Stimulated activated CD4-positive, alpha-beta T cell treated with anti-CD3 and anti-CD28 coated beads, TNF-alpha, amount 100 ng/mL, for 24 hours (primary cell): ENCODE results near the gene IFITM5.

ENCODE experiments used
- DNase-seq, 3 experiments: peaks; one replicate each; pipeline ENCODE4 v3.0.0-alpha.2; 2020; ENCODE audit warnings: low read depth in 3 of 3

The IFITM5 gene

GRCh38 chr11:267491-267994 is 31.8 kb downstream of the IFITM5 start:
- peak in 1 of 3 experiments; percentile 56 for DNase-seq

- no peak for DNase-seq
These were observed 32.5 kb downstream of the IFITM5 start for GRCh38 chr11:266676-267439.

DNA sequence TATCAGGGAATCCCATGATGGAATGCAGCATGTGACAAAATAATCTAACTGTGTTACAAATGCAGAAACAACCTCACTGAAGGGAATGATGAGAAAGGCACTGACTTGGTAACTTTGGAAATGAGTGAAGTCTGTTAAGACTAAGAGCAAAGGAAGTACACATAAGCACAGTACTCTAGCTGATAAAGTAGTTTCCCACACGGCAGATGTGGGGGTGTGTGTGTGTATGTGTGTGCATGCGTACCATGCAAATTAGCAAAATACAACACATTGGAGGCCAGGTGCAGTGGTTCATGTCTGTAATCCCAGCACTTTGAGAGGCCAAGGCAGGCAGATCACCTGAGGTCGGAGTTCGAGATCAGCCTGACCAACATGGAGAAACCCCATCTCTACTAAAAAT is 37.7 kb downstream of the IFITM5 start:
- no peak for DNase-seq

DNA sequence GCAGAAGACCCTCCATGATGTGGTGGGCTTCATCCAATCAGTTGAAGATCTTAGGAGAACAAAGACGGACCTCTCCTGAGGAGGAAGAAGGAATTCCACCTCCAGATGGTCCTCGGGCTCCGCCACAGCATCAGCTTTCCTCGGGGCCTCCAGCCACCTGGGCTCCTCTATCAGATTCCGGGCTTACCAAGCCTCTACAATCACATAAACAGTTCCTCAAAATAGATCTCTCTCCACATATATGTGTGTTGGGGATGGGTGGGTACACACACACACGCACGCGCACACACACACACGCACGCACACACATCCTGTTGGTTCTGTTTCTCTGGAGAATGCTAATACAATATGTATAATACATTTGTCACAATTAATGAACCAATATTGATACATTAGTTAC is 39.9 kb downstream of the IFITM5 start:
- DNase-seq: no peak

GRCh38 chr11:257766-258493 is 41.4 kb downstream of the IFITM5 start:
- no peak for DNase-seq

DNA sequence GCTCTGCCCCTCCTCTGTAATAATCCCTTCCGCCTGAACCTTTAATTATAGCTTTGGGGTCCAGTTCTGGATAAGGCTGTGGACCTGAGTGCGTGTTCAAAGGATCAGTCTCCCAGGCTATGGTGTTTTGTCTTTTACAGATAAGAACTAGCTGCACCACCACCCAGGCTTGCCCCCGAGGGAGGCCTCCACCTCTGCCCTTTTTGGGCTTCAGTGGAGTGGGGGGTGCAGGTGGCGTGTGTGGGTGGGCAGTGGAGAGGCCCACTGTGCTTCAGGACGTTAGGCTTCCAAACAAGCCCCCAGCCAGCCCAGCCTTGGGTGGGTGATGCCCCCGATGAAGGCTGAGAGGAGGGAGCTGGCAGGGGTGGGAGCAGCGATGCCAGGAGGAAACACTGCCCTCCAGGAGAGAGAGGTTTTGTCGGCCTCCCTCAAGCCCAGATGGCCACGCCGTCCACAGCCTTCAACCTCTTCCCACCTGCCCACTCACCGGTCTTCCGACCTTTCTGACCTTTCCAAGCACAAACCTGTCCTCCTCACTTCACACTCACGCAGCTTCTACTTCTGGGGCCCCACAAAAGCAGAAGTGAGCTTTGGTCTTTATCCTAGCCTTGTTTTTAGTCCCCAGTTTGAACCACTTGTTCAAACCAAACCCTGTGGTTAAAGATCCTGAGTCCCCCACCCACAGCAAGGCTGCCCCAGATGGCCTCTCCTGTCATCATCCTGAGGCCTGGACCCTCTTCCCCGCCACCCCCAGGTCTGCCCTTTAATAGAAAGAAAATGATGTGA is 42.2 kb downstream of the IFITM5 start:
- no peak for DNase-seq

DNA sequence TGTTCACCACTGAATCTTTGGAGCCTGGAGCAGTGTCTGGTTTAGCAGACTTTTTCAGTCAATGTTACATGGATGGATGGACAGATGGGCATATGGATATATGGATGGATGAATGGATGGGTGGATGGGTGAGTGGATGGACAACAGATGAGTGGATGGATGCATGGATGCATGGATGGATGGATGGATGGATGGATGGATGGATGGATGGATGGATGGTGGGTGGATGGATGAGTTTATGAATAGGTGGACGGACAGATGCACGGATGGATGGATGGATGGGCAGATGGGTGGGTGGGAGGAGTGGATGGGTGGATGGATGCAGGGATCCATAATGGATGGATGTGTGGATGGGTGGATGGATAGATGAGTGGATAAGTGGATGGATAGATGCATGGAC is 43.5 kb downstream of the IFITM5 start:
- DNase-seq: no peak

DNA sequence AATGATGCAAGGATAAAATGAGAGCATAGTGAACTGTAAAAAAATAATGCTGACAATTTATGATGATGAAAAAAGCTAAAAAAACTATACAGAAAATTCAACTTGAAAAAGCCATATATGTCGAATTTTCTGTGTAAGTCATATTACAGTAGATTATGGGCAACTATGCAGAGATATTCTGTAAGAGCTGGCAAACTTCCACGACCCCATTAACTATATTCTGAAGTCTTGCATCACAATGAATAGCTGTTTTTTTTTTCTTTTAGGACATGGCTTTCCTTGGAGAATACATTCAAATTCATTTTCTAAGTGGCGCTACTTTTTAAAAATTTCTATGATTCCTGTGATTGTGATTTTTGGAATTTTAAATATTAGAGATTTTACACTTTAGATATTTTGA is 44.1 kb downstream of the IFITM5 start:
- no peak for DNase-seq

DNA sequence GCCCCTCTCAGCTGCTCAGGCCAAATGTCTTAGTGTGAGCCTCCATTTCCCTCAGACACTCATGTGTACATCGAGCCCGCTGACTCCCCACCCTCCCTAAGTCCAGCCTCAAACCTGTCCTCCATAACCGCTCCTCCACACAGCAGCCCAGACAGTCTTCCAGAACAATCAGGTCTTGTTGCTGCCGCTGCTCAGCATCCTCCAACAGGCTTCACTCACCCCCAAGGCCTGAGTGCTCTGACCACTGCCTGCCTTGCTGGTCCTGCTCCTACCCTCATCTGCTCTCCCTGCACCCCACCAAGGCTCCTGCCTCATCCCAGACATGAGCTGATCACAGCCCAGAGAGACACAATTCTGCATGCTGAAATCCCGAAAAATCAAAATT is 45.4 kb downstream of the IFITM5 start:
- no peak for DNase-seq

DNA sequence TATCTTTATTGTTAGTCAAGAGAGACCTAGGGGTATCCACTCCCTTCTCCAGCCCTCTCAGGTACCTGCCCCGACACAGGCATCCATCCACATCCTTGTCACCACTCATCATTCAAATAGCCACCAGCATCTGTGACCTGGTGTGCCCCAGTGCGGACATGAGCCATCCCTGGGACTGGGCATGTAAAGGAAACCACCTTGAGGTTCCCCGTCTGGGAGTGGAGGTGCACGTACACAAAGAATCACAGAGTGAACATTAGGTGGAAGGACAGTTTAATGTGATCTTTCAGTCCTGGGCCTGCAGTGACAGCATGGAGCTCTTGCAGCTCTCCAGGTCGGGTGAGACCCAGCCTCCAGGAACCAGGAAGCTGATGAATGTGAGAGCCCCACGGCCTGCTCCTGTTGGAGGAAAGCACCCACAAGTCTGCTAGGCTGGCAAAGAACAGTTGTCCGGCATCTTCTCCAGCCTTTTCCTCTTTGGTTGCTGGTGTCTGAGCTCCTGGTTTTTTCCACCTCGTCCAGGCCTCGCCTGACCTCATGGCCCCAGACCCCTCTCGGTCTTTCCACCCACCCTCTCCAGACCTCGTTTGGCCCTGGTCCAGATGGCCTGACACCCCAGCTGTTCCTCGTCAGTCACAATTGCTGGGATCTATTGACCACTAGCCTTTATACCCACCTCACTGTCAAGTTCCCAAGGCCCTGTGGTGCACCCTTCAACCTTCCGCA is 46.0 kb downstream of the IFITM5 start:
- no peak for DNase-seq

- DNase-seq: no peak
These were observed 46.7 kb downstream of the IFITM5 start for GRCh38 chr11:252666-253065.

- no peak for DNase-seq
These were observed 47.8 kb downstream of the IFITM5 start for GRCh38 chr11:251550-251949.

GRCh38 chr11:250740-251299 is 48.5 kb downstream of the IFITM5 start:
- peak; percentile 60 to 75 (median 67) for DNase-seq

DNA sequence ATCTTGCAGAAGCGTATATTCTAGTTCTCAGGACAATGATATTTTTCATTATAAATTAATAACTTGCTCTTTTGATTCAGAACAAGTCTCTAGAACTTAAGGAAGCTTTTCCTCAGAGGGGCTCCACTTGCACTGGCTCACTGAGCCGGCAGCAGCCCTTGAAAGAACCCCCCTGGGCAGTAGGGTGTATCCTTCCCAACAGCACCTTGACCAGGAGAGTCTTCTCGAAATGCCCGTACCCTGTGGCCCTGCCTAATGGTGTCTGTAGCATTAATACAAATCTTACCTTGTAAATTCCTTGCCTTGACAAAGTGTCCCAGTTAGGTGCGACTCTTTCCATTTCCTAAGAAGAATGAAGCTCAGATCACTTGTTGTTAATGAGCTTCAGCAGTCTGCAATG is 49.1 kb downstream of the IFITM5 start:
- DNase-seq: no peak

DNA sequence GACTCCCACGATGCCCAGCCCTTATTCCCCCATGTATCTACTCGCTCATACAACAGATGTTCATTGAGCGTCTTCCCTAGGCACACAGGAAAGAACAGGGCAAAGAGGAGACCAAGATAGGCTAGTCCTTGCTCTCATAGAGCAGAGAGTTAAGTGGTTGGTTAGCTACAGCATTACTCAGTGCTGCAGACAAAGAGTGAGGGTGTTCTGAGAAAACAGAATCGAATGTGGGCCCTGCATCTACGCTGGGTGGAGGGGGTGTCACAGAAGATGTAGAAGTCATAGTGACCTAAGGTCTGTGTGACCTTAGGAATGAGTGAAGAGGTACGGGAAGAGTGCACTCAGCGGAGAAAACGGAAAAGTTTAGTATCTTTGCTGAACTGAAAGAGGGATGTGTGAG is 50.3 kb downstream of the IFITM5 start:
- DNase-seq: no peak
